ENCODE data around the gene DIS3L2. TPM values are rescaled to one million over a fixed set of nuclear protein-coding genes. Genes with fewer than 3 reads are reported as not detected.

The DIS3L2 gene
- total RNA-seq, 2 experiments from 2014 or later, result 20.2 to 20.6 TPM

DNA sequence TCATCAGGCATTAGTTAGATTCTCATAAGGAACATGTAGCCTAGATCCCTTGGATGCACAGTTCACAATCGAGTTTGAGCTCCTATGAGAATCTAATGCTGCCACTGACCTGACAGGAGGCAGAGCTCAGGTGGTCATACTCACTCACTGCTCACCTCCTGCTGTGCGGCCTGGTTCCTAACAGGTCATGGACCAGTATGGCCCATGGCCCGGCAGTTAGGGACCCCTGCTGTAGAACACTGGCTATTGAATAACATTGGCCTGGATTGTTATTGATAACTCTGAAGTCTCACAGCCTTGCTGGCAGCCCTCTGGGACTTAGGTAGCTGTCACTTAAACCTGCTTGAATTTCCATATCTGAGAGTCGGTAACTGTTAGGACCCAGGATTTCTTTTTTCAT lies 302.6 kb downstream of the DIS3L2 start:
- no peak overlapping the region for H2AFZ ChIP-seq (ENCODE audit: low read length)
- CTCF ChIA-PET (ENCODE audit: unreplicated experiment), result no interaction called here
- H3K9me3 ChIP-seq (ENCODE audit: low read length), result no peaks in the 10 kb centered on the region
- H3K27ac ChIP-seq (ENCODE audit: low read depth, low read length, poor library complexity, severe bottlenecking), result no peak overlapping the region
- no peaks in the 10 kb centered on the region for H3K36me3 ChIP-seq (ENCODE audit: insufficient read depth, low read length)
- no peaks in the 10 kb centered on the region for H3K9me2 ChIP-seq (ENCODE audit: insufficient read depth, low read length)
- H3K4me1 ChIP-seq (ENCODE audit: insufficient read depth, low read length, poor library complexity, severe bottlenecking), result no peaks in the 10 kb centered on the region
- H4K20me1 ChIP-seq (ENCODE audit: insufficient read depth, low read length), result no peaks in the 10 kb centered on the region
- no peak for DNase-seq (ENCODE audit: low spot score)
- BruUV-seq (replicated peaks), result no TSS peak
- H3K79me2 ChIP-seq (ENCODE audit: insufficient read depth, low read depth, low read length), result no peaks in the 10 kb centered on the region
- POLR2A ChIA-PET, result no interaction called here
- TF ChIP-seq EZH2phosphoT487 (IDR thresholded peaks at IDR 0.05; ENCODE audit: borderline replicate concordance, low read depth, low read length) (no peak), CTCF (conservative IDR thresholded peaks at IDR 0.05; ENCODE audit: low read length) (no peak)
- no peak overlapping the region for H3K4me2 ChIP-seq (ENCODE audit: low read length)
- intact Hi-C loops (cut with micrococcal nuclease; ENCODE audit: unreplicated experiment), result no loop called here
- no peak overlapping the region for H3K4me3 ChIP-seq (ENCODE audit: low read depth, low read length, poor library complexity, severe bottlenecking)

DNA sequence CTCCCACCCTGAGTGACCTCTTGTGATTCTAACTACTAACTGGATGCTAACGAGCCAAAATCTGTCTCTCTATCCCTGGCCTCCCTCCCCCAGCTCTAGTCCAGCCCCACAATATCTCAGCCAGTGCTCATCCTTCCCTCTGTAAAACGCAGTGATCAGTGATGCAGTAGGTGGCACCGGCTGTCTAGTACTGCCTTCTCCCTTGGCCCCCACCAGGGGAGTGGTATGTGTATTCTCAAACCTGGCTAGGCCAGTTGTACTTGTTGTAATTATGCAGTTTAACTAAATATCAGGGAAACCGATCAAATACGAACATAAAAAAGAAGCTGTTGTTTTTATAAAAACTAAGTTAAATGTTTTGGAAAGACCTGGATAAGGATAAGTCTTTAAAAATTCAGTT lies 303.8 kb downstream of the DIS3L2 start:
- intact Hi-C loops (cut with micrococcal nuclease; ENCODE audit: unreplicated experiment), result no loop called here
- no peak overlapping the region for H2AFZ ChIP-seq (ENCODE audit: low read length)
- DNase-seq (ENCODE audit: low spot score), result no peak
- no peak overlapping the region for H3K4me2 ChIP-seq (ENCODE audit: low read length)
- H3K9me3 ChIP-seq (ENCODE audit: low read length), result no peaks in the 10 kb centered on the region
- H3K4me3 ChIP-seq (ENCODE audit: low read depth, low read length, poor library complexity, severe bottlenecking), result no peak overlapping the region
- BruUV-seq (replicated peaks), result no TSS peak
- H3K9me2 ChIP-seq (ENCODE audit: insufficient read depth, low read length), result no peaks in the 10 kb centered on the region
- no peaks in the 10 kb centered on the region for H3K36me3 ChIP-seq (ENCODE audit: insufficient read depth, low read length)
- TF ChIP-seq CTCF (conservative IDR thresholded peaks at IDR 0.05; ENCODE audit: low read length) (no peak), EZH2phosphoT487 (IDR thresholded peaks at IDR 0.05; ENCODE audit: borderline replicate concordance, low read depth, low read length) (no peak)
- H3K4me1 ChIP-seq (ENCODE audit: insufficient read depth, low read length, poor library complexity, severe bottlenecking), result no peaks in the 10 kb centered on the region
- no peaks in the 10 kb centered on the region for H3K79me2 ChIP-seq (ENCODE audit: insufficient read depth, low read depth, low read length)
- POLR2A ChIA-PET, result no interaction called here
- H4K20me1 ChIP-seq (ENCODE audit: insufficient read depth, low read length), result no peaks in the 10 kb centered on the region
- H3K27ac ChIP-seq (ENCODE audit: low read depth, low read length, poor library complexity, severe bottlenecking), result no peak overlapping the region
- CTCF ChIA-PET (ENCODE audit: unreplicated experiment), result interaction anchor here (0.6 kb wide), 1 partner anchor 11 kb away, joined by 3 read pairs; no protein-coding TSS in a partner anchor

- POLR2A ChIA-PET, result interaction anchor here (0.7 to 1.3 kb wide), 2 partner anchors 22 to 142 kb away, joined by 3 read pairs; no protein-coding TSS in a partner anchor
- H3K4me3 ChIP-seq (ENCODE audit: low read depth, low read length, poor library complexity, severe bottlenecking), result no peak overlapping the region
- no peak for TF ChIP-seq CTCF (conservative IDR thresholded peaks at IDR 0.05; ENCODE audit: low read length)
- TF ChIP-seq EZH2phosphoT487 (IDR thresholded peaks at IDR 0.05; ENCODE audit: borderline replicate concordance, low read depth, low read length), result no peak
- no TSS peak for BruUV-seq (replicated peaks)
- no peak for DNase-seq (ENCODE audit: low spot score)
- H3K27ac ChIP-seq (ENCODE audit: low read depth, low read length, poor library complexity, severe bottlenecking), result no peak overlapping the region
- H3K4me1 ChIP-seq (ENCODE audit: insufficient read depth, low read length, poor library complexity, severe bottlenecking), result no peaks in the 10 kb centered on the region
- no peaks in the 10 kb centered on the region for H3K9me2 ChIP-seq (ENCODE audit: insufficient read depth, low read length)
- no peaks in the 10 kb centered on the region for H3K9me3 ChIP-seq (ENCODE audit: low read length)
- intact Hi-C loops (cut with micrococcal nuclease; ENCODE audit: unreplicated experiment), result no loop called here
- CTCF ChIA-PET (ENCODE audit: unreplicated experiment), result no interaction called here
- no peak overlapping the region for H3K4me2 ChIP-seq (ENCODE audit: low read length)
- no peaks in the 10 kb centered on the region for H3K36me3 ChIP-seq (ENCODE audit: insufficient read depth, low read length)
- no peaks in the 10 kb centered on the region for H4K20me1 ChIP-seq (ENCODE audit: insufficient read depth, low read length)
- no peaks in the 10 kb centered on the region for H3K79me2 ChIP-seq (ENCODE audit: insufficient read depth, low read depth, low read length)
- no peak overlapping the region for H2AFZ ChIP-seq (ENCODE audit: low read length)
These were observed 307.2 kb downstream of the DIS3L2 start for GRCh38 chr2:232268636-232269165.

Data from OCI-LY7 (cell line).